Measurements from ENCODE around the gene ROBO2.

The ROBO2 gene

DNA sequence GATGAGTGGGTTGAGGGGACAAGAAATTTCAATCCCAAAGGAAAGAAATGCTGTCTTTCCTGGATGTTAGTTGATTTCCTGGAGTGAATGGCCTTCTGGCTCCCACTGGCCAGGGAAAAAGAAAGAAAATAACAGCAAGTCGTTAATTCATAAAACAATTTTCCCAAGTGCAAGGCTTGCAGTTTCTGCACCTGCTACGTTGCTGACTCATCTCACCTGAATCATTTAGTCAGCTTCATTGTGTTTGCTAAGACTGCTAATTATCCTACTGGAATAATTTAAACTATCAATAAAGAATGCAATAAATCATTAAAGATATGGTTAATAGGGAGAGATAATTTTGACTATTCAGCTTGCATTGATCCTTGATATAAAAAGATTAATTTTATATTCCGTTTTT lies 387.6 kb downstream of the ROBO2 start:
- H3K27ac Mint-ChIP-seq, result no peak overlapping the region
- no peak overlapping the region for H3K4me3 Mint-ChIP-seq
- H3K9me3 Mint-ChIP-seq, result peaks cover 20% of the 10 kb centered on the region
- H3K36me3 Mint-ChIP-seq, result no peaks in the 10 kb centered on the region
- no peak for DNase-seq (ENCODE audit: low spot score in 2 of 2)
- ATAC-seq, result no peak
- H3K4me1 Mint-ChIP-seq, result no peaks in the 10 kb centered on the region

DNA sequence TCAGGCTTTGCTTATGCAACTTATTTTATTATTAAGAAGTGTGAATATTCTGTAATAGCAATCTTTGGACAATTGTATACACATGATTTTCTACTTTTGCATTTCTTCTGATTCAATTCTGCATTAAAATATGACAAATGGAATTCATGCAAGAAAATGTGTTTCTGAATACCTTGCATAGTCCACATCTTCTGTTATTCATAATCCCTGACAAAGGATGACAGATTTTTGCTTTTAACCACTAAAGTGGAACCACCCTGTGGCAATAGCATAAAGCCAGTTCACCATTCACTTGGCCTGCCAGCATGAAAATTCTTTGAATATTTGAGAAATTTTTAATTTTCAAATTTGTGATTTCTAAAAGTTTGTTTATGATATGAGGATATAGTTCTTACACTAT lies 397.0 kb downstream of the ROBO2 start:
- no peaks in the 10 kb centered on the region for H3K36me3 Mint-ChIP-seq
- ATAC-seq, result no peak
- no peak for DNase-seq (ENCODE audit: low spot score in 2 of 2)
- peaks cover 17% of the 10 kb centered on the region for H3K9me3 Mint-ChIP-seq
- no peak overlapping the region for H3K27ac Mint-ChIP-seq
- H3K4me3 Mint-ChIP-seq, result no peak overlapping the region
- no peaks in the 10 kb centered on the region for H3K4me1 Mint-ChIP-seq

DNA sequence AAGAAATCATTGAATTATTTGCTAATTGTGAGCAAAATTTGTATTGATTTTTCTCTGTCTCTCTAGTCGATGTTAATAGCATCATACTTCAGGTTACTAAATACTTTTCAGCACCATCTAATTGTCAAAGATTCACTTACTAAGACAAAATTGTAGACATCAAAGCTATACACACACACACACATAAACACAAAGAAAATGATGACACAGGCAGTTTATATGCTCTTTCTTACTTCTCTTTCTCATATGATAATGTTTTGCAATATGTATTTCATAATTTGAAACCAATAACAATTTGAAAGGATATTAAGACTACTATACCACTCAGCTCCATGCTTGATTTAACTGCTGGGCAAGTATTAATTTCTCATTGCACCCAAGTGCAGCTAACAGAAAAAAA lies 406.2 kb downstream of the ROBO2 start:
- ATAC-seq (no peak), DNase-seq (ENCODE audit: low spot score in 2 of 2) (no peak)
- Mint-ChIP-seq H3K27ac (no peak overlapping the region), H3K36me3 (no peaks in the 10 kb centered on the region), H3K4me3 (no peak overlapping the region), H3K4me1 (no peaks in the 10 kb centered on the region), H3K9me3 (peaks cover 14% of the 10 kb centered on the region)

DNA sequence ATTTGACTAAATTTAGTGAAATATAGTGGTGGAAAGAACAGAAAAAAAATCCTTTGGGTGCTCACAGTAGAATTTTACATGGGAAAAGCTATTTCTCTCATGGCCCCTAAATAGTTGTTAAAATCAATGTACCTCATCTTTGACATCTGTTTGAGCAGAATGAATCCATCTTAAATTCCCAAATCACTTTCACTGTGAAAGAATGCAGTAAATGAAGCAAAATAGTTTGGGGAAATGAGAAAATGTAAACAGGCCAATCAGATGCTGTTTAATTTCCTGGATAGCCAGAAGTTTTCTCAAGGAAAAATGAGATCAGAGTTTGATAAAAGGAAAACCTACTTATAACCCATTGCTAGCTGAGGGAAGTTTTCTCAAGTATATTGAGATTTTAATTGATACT lies 406.9 kb downstream of the ROBO2 start:
- Mint-ChIP-seq H3K4me3 (no peak overlapping the region), H3K36me3 (no peaks in the 10 kb centered on the region), H3K27ac (no peak overlapping the region), H3K4me1 (no peaks in the 10 kb centered on the region), H3K9me3 (peaks cover 14% of the 10 kb centered on the region)
- ATAC-seq (no peak), DNase-seq (ENCODE audit: low spot score in 2 of 2) (no peak)

DNA sequence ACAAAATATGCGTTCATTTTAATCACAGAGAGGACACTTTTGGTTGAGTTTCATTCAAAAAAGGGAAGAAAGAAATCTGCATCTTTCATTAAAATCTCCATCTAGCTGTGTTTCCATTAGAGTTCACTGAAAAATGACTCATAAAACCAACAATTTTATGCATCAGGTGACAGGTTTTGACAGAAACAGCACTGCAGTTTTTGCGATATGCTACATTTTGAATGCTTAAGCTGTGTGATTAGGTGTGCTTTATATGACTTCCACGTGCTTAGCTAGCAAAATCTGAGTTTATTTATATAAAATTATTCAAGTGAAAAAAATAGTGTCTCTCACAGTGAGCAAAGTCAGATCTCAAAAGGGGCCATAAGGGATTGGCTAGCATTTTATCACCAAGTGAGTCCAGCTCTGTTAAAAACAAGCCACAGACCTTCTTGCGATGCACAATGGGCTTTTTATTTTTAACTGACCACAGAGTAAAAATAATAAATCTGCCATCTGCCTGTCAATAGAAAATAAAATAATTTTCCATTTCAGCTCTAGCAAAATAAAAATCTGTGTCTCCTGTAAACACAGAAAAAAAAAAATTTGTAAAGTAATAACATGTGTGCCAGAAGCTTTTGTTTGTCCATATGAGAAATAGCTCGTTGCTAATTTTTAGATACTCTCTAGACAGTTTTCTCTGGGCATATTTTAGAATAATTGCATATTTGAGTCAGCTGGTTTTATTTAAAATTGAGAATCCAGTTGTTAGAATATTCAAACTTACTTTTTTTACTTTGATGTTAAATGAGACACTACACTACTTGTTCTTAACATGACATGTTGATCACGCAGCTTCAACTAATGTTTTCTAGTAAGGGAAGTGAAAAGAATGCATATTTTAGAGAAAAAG lies 409.8 kb downstream of the ROBO2 start:
- Mint-ChIP-seq H3K4me1 (no peaks in the 10 kb centered on the region), H3K4me3 (no peak overlapping the region), H3K36me3 (no peaks in the 10 kb centered on the region), H3K27ac (no peak overlapping the region), H3K9me3 (peaks cover 24% of the 10 kb centered on the region)
- DNase-seq (ENCODE audit: low spot score in 2 of 2) (no peak), ATAC-seq (no peak)

DNA sequence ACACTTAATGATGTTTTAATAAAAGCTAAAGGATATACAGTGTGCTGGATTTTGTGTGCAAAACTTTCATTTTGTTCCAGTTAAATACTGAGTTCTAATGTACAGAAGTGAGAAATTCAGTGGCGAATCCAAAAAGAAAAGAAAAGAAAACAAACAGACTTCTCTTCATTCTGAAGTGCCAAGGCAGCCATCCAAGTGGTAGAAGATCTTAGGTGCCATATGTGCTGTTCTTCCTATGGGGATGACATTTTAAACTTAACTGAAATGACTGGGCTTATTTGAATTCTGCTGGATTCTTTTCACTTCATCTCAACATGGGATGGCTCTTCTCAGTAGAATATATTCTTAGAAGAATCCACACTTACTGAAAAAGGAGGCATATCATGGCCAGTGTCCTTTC lies 416.5 kb downstream of the ROBO2 start:
- Mint-ChIP-seq H3K27ac (no peak overlapping the region), H3K4me3 (no peak overlapping the region), H3K9me3 (peaks cover 36% of the 10 kb centered on the region), H3K36me3 (no peaks in the 10 kb centered on the region), H3K4me1 (no peaks in the 10 kb centered on the region)
- DNase-seq (ENCODE audit: low spot score in 2 of 2) (no peak), ATAC-seq (no peak)

DNA sequence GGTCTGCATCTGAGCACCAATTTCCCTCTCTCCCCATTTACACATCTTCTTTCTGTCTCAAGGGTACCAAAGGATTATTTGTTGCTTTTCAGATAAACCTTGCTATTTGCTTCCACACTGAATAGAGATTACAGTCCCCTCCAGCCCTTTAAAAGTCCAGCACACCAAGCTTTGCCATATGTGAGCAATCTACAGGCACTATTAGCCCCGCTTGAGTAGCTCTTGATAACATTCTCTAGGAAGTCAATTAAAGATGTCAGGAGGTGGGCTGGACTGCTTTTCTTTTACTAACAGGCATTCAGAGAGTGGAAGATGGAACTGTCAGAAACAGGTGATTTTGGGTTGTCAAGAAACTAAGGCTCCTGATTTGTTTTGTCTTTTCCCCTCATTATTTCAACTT lies 417.0 kb downstream of the ROBO2 start:
- DNase-seq (ENCODE audit: low spot score in 2 of 2) (no peak), ATAC-seq (no peak)
- Mint-ChIP-seq H3K4me3 (no peak overlapping the region), H3K4me1 (no peaks in the 10 kb centered on the region), H3K27ac (no peak overlapping the region), H3K36me3 (no peaks in the 10 kb centered on the region), H3K9me3 (peaks cover 34% of the 10 kb centered on the region)

DNA sequence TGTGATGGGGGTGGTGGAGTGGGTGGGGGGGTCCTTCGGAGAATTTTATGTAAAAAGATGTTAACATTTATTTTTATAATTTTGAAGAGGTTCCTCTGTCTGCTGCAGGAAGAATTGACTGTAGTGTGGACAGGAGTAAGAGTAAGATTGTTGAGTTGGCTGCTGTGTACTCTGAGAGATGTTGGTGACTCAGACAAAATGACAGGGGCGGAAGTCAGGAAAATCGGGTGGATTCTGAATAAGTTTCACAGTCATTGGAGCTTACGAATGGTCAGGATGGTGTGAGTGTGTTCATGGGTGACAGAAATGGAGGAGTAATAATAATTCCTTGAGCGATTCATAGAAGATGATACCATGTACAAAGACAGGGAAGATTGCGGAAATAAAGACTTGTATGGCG lies 420.0 kb downstream of the ROBO2 start:
- Mint-ChIP-seq H3K4me3 (no peak overlapping the region), H3K36me3 (no peaks in the 10 kb centered on the region), H3K9me3 (peaks cover 26% of the 10 kb centered on the region), H3K27ac (no peak overlapping the region), H3K4me1 (no peaks in the 10 kb centered on the region)
- ATAC-seq, result no peak
- DNase-seq (ENCODE audit: low spot score in 2 of 2), result no peak

DNA sequence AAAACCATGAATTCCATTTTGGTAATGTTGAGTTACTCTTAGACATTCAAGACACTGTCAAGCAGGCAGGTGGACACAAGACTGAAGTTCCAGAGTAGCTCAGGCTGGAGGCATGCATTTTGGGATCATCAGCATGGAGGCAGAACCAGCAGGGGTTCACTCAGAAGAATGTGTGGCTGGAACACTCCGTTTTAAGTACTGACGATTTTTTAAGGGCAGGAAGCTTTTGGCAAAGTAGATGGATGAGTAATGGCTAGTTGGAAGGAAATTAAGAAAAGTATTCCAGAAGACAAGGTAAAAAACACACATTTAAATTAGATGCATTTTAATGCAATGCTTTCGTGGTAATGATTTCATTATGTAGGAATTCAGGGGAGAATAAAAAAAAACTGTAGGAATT lies 420.4 kb downstream of the ROBO2 start:
- H3K9me3 Mint-ChIP-seq, result peaks cover 26% of the 10 kb centered on the region
- ATAC-seq (no peak), DNase-seq (ENCODE audit: low spot score in 2 of 2) (no peak)
- H3K36me3 Mint-ChIP-seq, result no peaks in the 10 kb centered on the region
- H3K4me1 Mint-ChIP-seq, result no peaks in the 10 kb centered on the region
- H3K27ac Mint-ChIP-seq, result no peak overlapping the region
- no peak overlapping the region for H3K4me3 Mint-ChIP-seq

DNA sequence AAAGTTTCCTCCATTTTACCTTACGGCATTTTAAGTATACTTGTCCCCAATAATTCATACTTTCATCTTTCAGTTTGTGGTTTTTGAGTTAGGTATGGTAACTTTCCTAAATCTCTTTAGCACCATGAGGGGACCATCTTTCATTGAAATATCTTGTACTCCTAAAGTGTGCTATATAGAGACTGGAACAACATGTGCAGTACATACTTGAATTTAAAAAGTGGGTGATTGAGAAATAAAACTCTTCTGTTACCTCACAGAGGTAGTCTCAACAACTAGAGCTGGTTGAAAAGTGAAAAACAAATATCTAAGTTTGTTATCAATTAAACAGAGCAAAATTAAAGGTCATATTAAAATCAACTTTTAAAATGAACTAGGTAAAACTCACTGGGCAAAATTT lies 423.1 kb downstream of the ROBO2 start:
- ATAC-seq, result no peak
- no peak overlapping the region for H3K27ac Mint-ChIP-seq

DNA sequence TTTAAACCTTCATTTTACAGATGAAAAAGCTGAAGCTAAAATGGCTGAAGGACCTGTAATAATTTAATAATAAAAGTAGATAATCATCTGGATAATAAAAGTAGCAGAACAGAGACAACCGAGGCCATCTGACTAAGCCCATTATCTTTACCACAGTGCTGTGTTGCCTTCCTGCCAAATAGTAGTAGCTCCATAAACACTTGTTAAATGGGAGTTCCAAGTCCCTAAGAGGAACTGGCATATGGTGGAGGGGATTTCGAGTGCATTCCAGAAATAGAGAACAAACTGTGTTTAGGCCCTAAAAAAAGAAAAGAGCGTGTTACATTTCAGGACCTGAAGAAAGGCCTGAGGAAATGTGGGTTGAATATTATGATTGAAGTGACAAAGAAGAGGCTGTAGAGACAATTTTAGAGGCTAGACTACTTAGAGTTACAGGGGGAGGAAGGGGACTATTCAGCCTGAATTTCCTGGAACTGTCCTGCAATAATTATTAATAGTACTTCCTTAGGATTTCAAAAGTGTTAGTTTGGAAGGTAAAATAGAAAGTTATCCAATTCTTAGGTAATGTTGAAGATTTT lies 424.3 kb downstream of the ROBO2 start:
- DNase-seq (ENCODE audit: low spot score in 2 of 2), result no peak
- no peaks in the 10 kb centered on the region for H3K4me1 Mint-ChIP-seq
- no peak overlapping the region for H3K4me3 Mint-ChIP-seq
- H3K36me3 Mint-ChIP-seq, result no peaks in the 10 kb centered on the region
- no peak for ATAC-seq
- H3K27ac Mint-ChIP-seq, result no peak overlapping the region
- H3K9me3 Mint-ChIP-seq, result peaks cover 22% of the 10 kb centered on the region

More for the DNA sequence above, 423.1 kb downstream of the ROBO2 start:
- H3K36me3 Mint-ChIP-seq, result no peaks in the 10 kb centered on the region
- DNase-seq (ENCODE audit: low spot score in 2 of 2), result no peak
- H3K4me1 Mint-ChIP-seq, result no peaks in the 10 kb centered on the region
- H3K4me3 Mint-ChIP-seq, result no peak overlapping the region
- H3K9me3 Mint-ChIP-seq, result peaks cover 26% of the 10 kb centered on the region

DNA sequence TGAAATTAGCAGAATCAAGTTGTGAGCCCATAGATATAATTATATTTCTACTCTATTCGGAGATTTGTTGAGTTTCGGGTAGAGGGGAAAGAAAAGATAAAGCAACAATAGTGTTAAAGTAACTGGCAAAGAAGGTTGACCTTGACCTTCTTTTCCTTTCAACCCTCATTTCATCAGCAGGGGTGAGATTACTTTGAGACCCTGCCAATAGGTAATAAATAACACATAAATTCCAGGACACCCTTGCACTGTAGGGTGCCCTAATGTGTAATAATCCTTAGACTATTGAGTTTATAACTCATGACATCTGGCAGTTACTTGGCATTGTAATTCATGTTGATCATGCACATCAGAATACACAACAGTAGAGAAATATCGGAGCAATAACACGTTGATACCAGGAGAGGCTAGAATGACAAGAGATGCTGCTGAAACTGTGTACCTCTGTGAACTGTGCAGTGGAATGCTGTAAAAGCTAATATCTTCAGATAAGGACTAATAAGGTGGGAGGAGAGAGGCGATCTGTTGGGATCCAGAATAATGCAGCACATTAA lies 426.7 kb downstream of the ROBO2 start:
- Mint-ChIP-seq H3K4me3 (no peak overlapping the region), H3K36me3 (no peaks in the 10 kb centered on the region), H3K9me3 (peaks cover 20% of the 10 kb centered on the region), H3K27ac (no peak overlapping the region), H3K4me1 (no peaks in the 10 kb centered on the region)
- no peak for ATAC-seq
- no peak for DNase-seq (ENCODE audit: low spot score in 2 of 2)

DNA sequence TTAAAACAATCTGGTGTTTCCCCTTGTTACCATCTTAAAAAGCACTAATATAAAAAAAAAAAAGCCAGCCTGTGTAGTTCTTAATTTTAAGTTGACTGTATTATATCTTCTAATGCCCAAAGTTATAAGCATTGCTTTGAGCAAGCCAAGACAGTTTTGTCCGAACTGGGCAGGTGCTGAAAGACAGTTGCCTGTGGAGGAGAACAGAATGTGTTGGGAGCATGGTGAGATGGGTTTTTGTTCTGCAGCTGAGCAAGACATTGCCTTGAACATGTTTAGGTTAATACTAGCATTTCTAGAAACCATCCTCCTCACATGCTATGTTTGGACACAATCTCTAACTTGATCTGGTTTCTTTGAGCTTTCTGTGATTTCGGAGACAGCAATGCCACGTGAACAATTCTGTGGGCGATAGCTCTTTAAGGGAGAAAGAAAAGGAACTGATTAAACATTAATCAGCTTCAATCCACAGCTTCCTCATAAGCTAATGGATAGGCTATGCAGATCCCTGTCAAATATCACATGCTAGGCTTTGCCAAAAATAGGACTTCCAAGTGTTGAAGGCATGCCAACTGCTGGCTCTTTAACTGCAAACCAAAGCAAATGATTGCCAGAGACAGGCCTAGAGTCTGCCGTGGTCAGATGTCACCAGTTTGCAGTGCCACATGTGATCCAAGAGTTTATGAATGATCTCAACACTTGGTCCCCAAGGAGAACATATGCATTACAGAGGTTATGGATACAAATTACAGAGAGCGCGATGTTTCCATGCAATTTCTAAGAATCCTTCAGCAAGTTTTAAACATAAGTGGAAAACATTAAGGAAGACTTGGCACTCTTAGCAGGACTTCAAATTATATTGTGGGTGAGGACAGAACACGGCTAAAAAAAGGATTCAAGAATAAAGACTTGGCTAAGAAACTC lies 428.1 kb downstream of the ROBO2 start:
- ATAC-seq (no peak), DNase-seq (ENCODE audit: low spot score in 2 of 2) (no peak)
- no peak overlapping the region for H3K27ac Mint-ChIP-seq
- H3K9me3 Mint-ChIP-seq, result peaks cover 25% of the 10 kb centered on the region
- H3K4me1 Mint-ChIP-seq, result no peaks in the 10 kb centered on the region
- no peaks in the 10 kb centered on the region for H3K36me3 Mint-ChIP-seq
- H3K4me3 Mint-ChIP-seq, result no peak overlapping the region

DNA sequence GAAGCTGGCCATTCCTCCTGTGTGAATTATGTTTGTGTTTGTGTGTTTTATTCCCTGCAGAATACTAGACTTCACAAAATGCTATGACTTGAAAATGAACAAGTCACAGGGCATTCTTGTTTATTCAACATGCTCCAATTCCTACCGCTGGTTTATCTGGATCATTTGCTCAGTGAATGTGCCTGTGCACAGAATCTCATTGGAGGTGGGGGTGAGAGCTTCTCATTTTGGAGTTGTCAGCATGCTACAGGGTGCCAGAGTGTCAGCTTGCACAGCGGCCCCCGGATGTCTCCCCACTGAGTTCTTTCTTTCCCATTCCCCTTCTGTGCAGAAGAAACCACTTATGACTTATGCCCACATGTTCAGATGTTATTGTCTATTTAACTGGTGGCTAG lies 428.7 kb downstream of the ROBO2 start:
- no peak overlapping the region for H3K4me3 Mint-ChIP-seq
- H3K9me3 Mint-ChIP-seq, result peaks cover 24% of the 10 kb centered on the region
- H3K36me3 Mint-ChIP-seq, result no peaks in the 10 kb centered on the region
- ATAC-seq (no peak), DNase-seq (ENCODE audit: low spot score in 2 of 2) (no peak)
- H3K4me1 Mint-ChIP-seq, result no peaks in the 10 kb centered on the region
- H3K27ac Mint-ChIP-seq, result no peak overlapping the region

DNA sequence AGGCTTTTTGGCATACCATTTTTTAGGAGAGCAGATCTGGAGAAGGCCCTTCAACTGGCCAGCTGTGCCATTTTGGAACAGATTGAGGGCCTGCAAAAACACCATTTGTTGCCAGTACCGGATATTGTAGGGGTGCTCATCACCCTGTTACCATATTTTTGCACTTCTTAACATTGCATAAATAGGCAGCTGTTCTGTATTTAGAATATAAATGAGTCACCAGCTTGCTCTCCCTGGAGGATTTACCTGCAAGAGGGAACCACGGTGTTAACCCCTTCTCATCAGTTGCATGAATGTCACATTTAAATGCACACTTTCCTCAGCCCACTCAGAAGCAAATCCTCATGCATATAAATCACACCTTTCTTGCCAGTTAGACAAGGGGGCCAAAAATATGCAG lies 435.6 kb downstream of the ROBO2 start:
- DNase-seq (ENCODE audit: low spot score in 2 of 2) (no peak), ATAC-seq (no peak)
- no peaks in the 10 kb centered on the region for H3K4me1 Mint-ChIP-seq
- no peak overlapping the region for H3K27ac Mint-ChIP-seq
- no peaks in the 10 kb centered on the region for H3K36me3 Mint-ChIP-seq
- H3K9me3 Mint-ChIP-seq, result peaks cover 26% of the 10 kb centered on the region
- H3K4me3 Mint-ChIP-seq, result no peak overlapping the region
